Activated B cell treated with CpG ODN at 0.5 μM for 24 hours (primary cell): ENCODE measurements around the gene CDHR5. TPM values are rescaled to one million over a fixed set of nuclear protein-coding genes. Genes with fewer than 3 reads are reported as not detected.
A peak's percentile ranks its signal among the peaks of the same experiment; 100 is the strongest.

ENCODE experiments used
- ATAC-seq: fragments of 200-7000 bp; cut with Tn5 transposase; one replicate; pipeline ENCODE4 v1.10.0; 2021; ENCODE audit warnings: low read depth, mild to moderate bottlenecking, moderate library complexity
- CTCF ChIA-PET: fragments of 350-600 bp; sonication (Branson Sonifier 250); formaldehyde crosslinking; loops from one replicate; lab custom pipeline; 2021; ENCODE audit warnings: antibody characterized with exemption; lab: Charles Lee
- POLR2A ChIA-PET: fragments of 350-600 bp; sonication (Branson Sonifier 250); formaldehyde crosslinking; loops from one replicate; lab custom pipeline; 2021; ENCODE audit warnings: antibody characterized with exemption; lab: Charles Lee
- DNase-seq: peaks from one replicate; pipeline ENCODE4 v3.0.0; 2022
- H3K27ac Mint-ChIP-seq: one replicate; pipeline ENCODE4 v1.8.0; 2020; ENCODE audit warnings: mixed read lengths
- H3K27me3 Mint-ChIP-seq: one replicate; pipeline ENCODE4 v1.8.0; 2021; ENCODE audit warnings: mixed read lengths
- H3K36me3 Mint-ChIP-seq: one replicate; pipeline ENCODE4 v1.8.0; 2021; ENCODE audit warnings: low read depth, mixed read lengths
- H3K4me1 Mint-ChIP-seq: one replicate; pipeline ENCODE4 v1.8.0; 2021; ENCODE audit warnings: mixed read lengths
- H3K4me3 Mint-ChIP-seq: one replicate; pipeline ENCODE4 v1.8.0; 2020; ENCODE audit warnings: mild to moderate bottlenecking, mixed read lengths
- H3K9me3 Mint-ChIP-seq: one replicate; pipeline ENCODE4 v1.8.0; 2020; ENCODE audit warnings: mixed read lengths
- CTCF ChIP-seq: fragments of 200-600 bp; IDR thresholded peaks from one replicate; pipeline ENCODE4 v1.8.0; 2022; ENCODE audit warnings: antibody characterized with exemption, mild to moderate bottlenecking
- intact Hi-C: fragments of 100-400 bp; cut with micrococcal nuclease; formaldehyde crosslinking; loops from one replicate; pipeline ENCODE4 v1.15.1; 2024
- total RNA-seq: library from RNA; stranded (reverse); gene quantifications from 2 replicates; pipeline ENCODE4 v1.2.3, GENCODE V29; 2022

The CDHR5 gene
- total RNA-seq, 1 donor from 2014 or later: not detected

- intact Hi-C loops: no loop called here
- peaks cover 23% of the 10 kb centered on the region for H3K36me3 Mint-ChIP-seq
- POLR2A ChIA-PET: interaction anchor here (0.5 to 1.5 kb wide), 5 partner anchors 23 to 371 kb away, joined by 3 to 11 read pairs (median 3); partner anchors contain the start of genes BET1L, DEAF1, RIC8A and TMEM80
- DNase-seq (no peak), ATAC-seq (no peak)
- TF ChIP-seq CTCF: no peak
- H3K4me3 Mint-ChIP-seq: peak overlapping the region; percentile 87
- H3K27ac Mint-ChIP-seq: no peak overlapping the region
- CTCF ChIA-PET: interaction anchor here (1.3 to 1.6 kb wide), 2 partner anchors 22 to 24 kb away, joined by 3 read pairs; no protein-coding TSS in a partner anchor
- peaks cover 41% of the 10 kb centered on the region for H3K4me1 Mint-ChIP-seq
- peaks cover 10% of the 10 kb centered on the region for H3K27me3 Mint-ChIP-seq
- H3K9me3 Mint-ChIP-seq: no peaks in the 10 kb centered on the region
Measured at GRCh38 chr11:578276-579035, 46.3 kb downstream of the CDHR5 start.

GRCh38 chr11:577611-577894 is 47.2 kb downstream of the CDHR5 start:
- CTCF ChIA-PET: interaction anchor here (1.3 to 1.6 kb wide), 2 partner anchors 21 to 23 kb away, joined by 3 read pairs; no protein-coding TSS in a partner anchor
- DNase-seq (no peak), ATAC-seq (no peak)
- TF ChIP-seq CTCF: no peak
- Mint-ChIP-seq H3K27me3 (peaks cover 10% of the 10 kb centered on the region), H3K27ac (peak overlapping the region; percentile 72), H3K9me3 (no peaks in the 10 kb centered on the region), H3K4me1 (peaks cover 41% of the 10 kb centered on the region), H3K4me3 (peak overlapping the region; percentile 87), H3K36me3 (peaks cover 18% of the 10 kb centered on the region)
- POLR2A ChIA-PET: interaction anchor here (0.8 to 3.7 kb wide), 4 partner anchors 23 to 370 kb away, joined by 3 to 43 read pairs (median 9); partner anchors contain the start of genes BET1L, HRAS, LRRC56 and RIC8A
- intact Hi-C loops: no loop called here

- ChIA-PET CTCF (interaction anchor here (1.3 to 1.6 kb wide), 2 partner anchors 21 to 22 kb away, joined by 3 read pairs; no protein-coding TSS in a partner anchor), POLR2A (interaction anchor here (0.8 to 3.7 kb wide), 7 partner anchors 22 to 370 kb away, joined by 3 to 43 read pairs (median 9); partner anchors contain the start of genes BET1L, DEAF1, HRAS and LRRC56)
- ATAC-seq (no peak), DNase-seq (no peak)
- peaks cover 15% of the 10 kb centered on the region for H3K36me3 Mint-ChIP-seq
- peak overlapping the region; percentile 72 for H3K27ac Mint-ChIP-seq
- H3K4me3 Mint-ChIP-seq: peak overlapping the region; percentile 87
- peaks cover 41% of the 10 kb centered on the region for H3K4me1 Mint-ChIP-seq
- intact Hi-C loops: loop anchor here (1.0 kb wide), 7 partner anchors 9 to 170 kb away; partner anchors contain the start of genes IRF7, LMNTD2, LRRC56 and RASSF7
- peaks cover 10% of the 10 kb centered on the region for H3K27me3 Mint-ChIP-seq
- no peak for TF ChIP-seq CTCF
- no peaks in the 10 kb centered on the region for H3K9me3 Mint-ChIP-seq
Measured at GRCh38 chr11:576811-577610, 47.7 kb downstream of the CDHR5 start.

- ChIA-PET POLR2A (interaction anchor here (0.5 to 3.7 kb wide), 25 partner anchors 10 to 1726 kb away, joined by 3 to 43 read pairs (median 5); partner anchors contain the start of genes C11orf21, DEAF1, HRAS and IRF7), CTCF (interaction anchor here (0.7 to 1.0 kb wide), 2 partner anchors 11 to 21 kb away, joined by 3 to 4 read pairs; no protein-coding TSS in a partner anchor)
- DNase-seq: peak; percentile 93
- Mint-ChIP-seq H3K4me1 (peaks cover 39% of the 10 kb centered on the region), H3K9me3 (no peaks in the 10 kb centered on the region), H3K36me3 (peaks cover 10% of the 10 kb centered on the region), H3K27ac (peak within 1 kb of the TSS; percentile 100), H3K4me3 (peak within 1 kb of the TSS; percentile 97), H3K27me3 (peaks cover 10% of the 10 kb centered on the region)
- ATAC-seq: peak; percentile 90
- intact Hi-C loops: loop anchor here (1.0 kb wide), 7 partner anchors 8 to 169 kb away; partner anchors contain the start of genes IRF7, LMNTD2, LRRC56 and RASSF7
- TF ChIP-seq CTCF: no peak
Measured at GRCh38 chr11:575996-576768, 48.6 kb downstream of the CDHR5 start, which contains the start of gene PHRF1. Gene PHRF1, plus strand, starts transcription at chr11:576470. Its CDS starts 5,043 bp downstream, at chr11:581513.
